Measurements from ENCODE around the gene CRADD.

DNA sequence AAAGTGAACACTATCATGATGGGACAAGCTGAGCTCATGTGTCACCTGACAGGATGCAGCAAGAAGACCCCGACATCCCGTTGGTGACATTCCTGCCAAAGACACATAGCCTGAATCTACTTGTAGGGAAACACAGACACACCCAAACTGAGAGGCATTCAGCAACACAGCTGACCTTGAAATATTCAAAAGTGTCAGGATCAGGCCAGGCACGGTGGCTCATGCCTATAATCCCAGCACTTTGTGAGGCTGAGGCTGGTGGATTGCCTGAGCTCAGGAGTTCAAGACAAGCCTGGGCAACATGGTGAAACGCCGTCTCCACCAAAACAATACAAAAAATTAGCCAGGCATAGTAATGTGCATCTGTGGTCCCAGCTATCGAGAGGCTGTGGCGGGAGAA is 239.2 kb downstream of the CRADD start:
- TF ChIP-seq POLR2AphosphoS5 (IDR thresholded peaks at IDR 0.05; ENCODE audit: low read depth, low read length), result no peak
- no peak for TF ChIP-seq POLR2A (IDR thresholded peaks at IDR 0.05; ENCODE audit: low read depth, low read length)

All from GM12892 (cell line).